Measurements from ENCODE around the gene SEC31B. TPM values are rescaled to one million over a fixed set of nuclear protein-coding genes. Genes with fewer than 3 reads are reported as not detected.

Gene SEC31B
- total and polyA plus RNA-seq, 3 donors from 2014 or later: 23.1 to 42.0 (median 32.8) TPM

- Histone ChIP-seq H3K4me1 (peaks cover 16% of the 10 kb centered on the region), H3K27me3 (no peaks in the 10 kb centered on the region), H3K27ac (no peak overlapping the region), H3K9me3 (no peaks in the 10 kb centered on the region), H3K4me3 (no peak overlapping the region), H3K36me3 (ENCODE audit: low read depth, missing control alignments) (no peaks in the 10 kb centered on the region)
- WGBS, 2 donors: 36 to 39% methylated on average over 2 of the region's 2 CpGs
- no peak for TF ChIP-seq CTCF (IDR thresholded peaks at IDR 0.05)
- TF ChIP-seq POLR2A (IDR thresholded peaks at IDR 0.05): no peak
- intact Hi-C loops (cut with DNase I; ENCODE audit: low total_unique reads): no loop called here
- DNase-seq: no peak
Measured at GRCh38 chr10:100534726-100535125, 15.1 kb upstream of the SEC31B start.

GRCh38 chr10:100531761-100532160, 12.1 kb upstream of the SEC31B start:
- Histone ChIP-seq H3K27ac (no peak overlapping the region), H3K27me3 (no peaks in the 10 kb centered on the region), H3K36me3 (ENCODE audit: low read depth, missing control alignments) (no peaks in the 10 kb centered on the region), H3K4me1 (peaks cover 27% of the 10 kb centered on the region), H3K4me3 (no peak overlapping the region), H3K9me3 (no peaks in the 10 kb centered on the region)
- no peak for TF ChIP-seq CTCF (IDR thresholded peaks at IDR 0.05)
- no peak for TF ChIP-seq POLR2A (IDR thresholded peaks at IDR 0.05)
- intact Hi-C loops (cut with DNase I; ENCODE audit: low total_unique reads): no loop called here
- no peak for DNase-seq

- intact Hi-C loops (cut with DNase I; ENCODE audit: low total_unique reads): no loop called here
- Histone ChIP-seq H3K36me3 (ENCODE audit: low read depth, missing control alignments) (no peaks in the 10 kb centered on the region), H3K9me3 (no peaks in the 10 kb centered on the region), H3K4me3 (peak within 1 kb of the TSS; percentile 62 to 95), H3K4me1 (peaks cover 13% of the 10 kb centered on the region), H3K27me3 (no peaks in the 10 kb centered on the region), H3K27ac (peak within 1 kb of the TSS; percentile 61 to 79)
- DNase-seq: peak; percentile 94
- TF ChIP-seq CTCF (IDR thresholded peaks at IDR 0.05): no peak
- TF ChIP-seq POLR2A (IDR thresholded peaks at IDR 0.05): no peak
- WGBS, 2 donors: 1% methylated on average over 34 to 43 of the region's 43 CpGs
Measured at GRCh38 chr10:100529475-100530298, 10.0 kb upstream of the SEC31B start, which contains the start of gene NDUFB8. NDUFB8 (minus strand) TSS chr10:100529871; CDS start chr10:100529851, 20 bp downstream.

GRCh38 chr10:100528921-100529474, 9.3 kb upstream of the SEC31B start:
- peak; percentile 34 for DNase-seq
- Histone ChIP-seq H3K27ac (peak overlapping the region; percentile 61 to 79), H3K4me1 (peaks cover 12% of the 10 kb centered on the region), H3K36me3 (ENCODE audit: low read depth, missing control alignments) (no peaks in the 10 kb centered on the region), H3K9me3 (no peaks in the 10 kb centered on the region), H3K27me3 (no peaks in the 10 kb centered on the region), H3K4me3 (peak overlapping the region; percentile 62 to 95)
- WGBS, 2 donors: 1 to 2% methylated on average over 18 of the region's 18 CpGs
- TF ChIP-seq CTCF (IDR thresholded peaks at IDR 0.05) (no peak), POLR2A (IDR thresholded peaks at IDR 0.05) (no peak)
- intact Hi-C loops (cut with DNase I; ENCODE audit: low total_unique reads): no loop called here

All from testis (tissue), 3 donors.